Neutrophil (primary cell): ENCODE results near the gene PKP3.

ENCODE experiments used
- H3K27ac ChIP-seq: fragments of 200-600 bp; sonication (generic); 2 replicates; pipeline ENCODE4 v1.5.1; 2016; ENCODE audit warnings: mild to moderate bottlenecking, moderate library complexity
- H3K27me3 ChIP-seq: fragments of 200-600 bp; sonication (generic); 2 replicates; pipeline ENCODE4 v1.6.0; 2016; ENCODE audit warnings: mild to moderate bottlenecking
- H3K36me3 ChIP-seq: fragments of 200-600 bp; sonication (generic); 2 replicates; pipeline ENCODE4 v1.5.1; 2017
- H3K4me1 ChIP-seq, 2 experiments: fragments of 200-600 bp in 1 of 2; sonication (generic) in 1 of 2; 1 replicate in 1 of 2; 2 replicates in 1 of 2; pipeline versions ENCODE4 v1.5.1 to v1.6.1; 2013 to 2016; ENCODE audit warnings: low read depth in 1 of 2, low read length in 1 of 2, mild to moderate bottlenecking in 1 of 2, moderate library complexity in 1 of 2; ENCODE audit not compliant: control insufficient read depth in 1 of 2, insufficient read depth in 1 of 2
- H3K4me3 ChIP-seq, 2 experiments: fragments of 200-600 bp in 1 of 2; sonication (generic) in 1 of 2; 1 replicate in 1 of 2; 2 replicates in 1 of 2; pipeline ENCODE4 v1.5.1; 2013 to 2016; ENCODE audit warnings: low read depth in 1 of 2, low read length in 1 of 2, mild to moderate bottlenecking in 1 of 2, moderate library complexity in 1 of 2
- H3K9me3 ChIP-seq: fragments of 200-600 bp; sonication (generic); 2 replicates; pipeline ENCODE4 v1.5.1; 2016
- CTCF ChIP-seq: fragments of 200-600 bp; sonication (generic); IDR thresholded peaks from 2 replicates; pipeline ENCODE4 v1.5.1; 2016; ENCODE audit warnings: antibody characterized with exemption

The PKP3 gene

GRCh38 chr11:443542-444199 is 49.7 kb downstream of the PKP3 start:
- H3K36me3 ChIP-seq = no peaks in the 10 kb centered on the region
- no peak overlapping the region for H3K4me3 ChIP-seq
- H3K27ac ChIP-seq = no peak overlapping the region
- H3K27me3 ChIP-seq = peaks cover 66% of the 10 kb centered on the region
- no peak for TF ChIP-seq CTCF
- peaks cover 5 to 11% of the 10 kb centered on the region in 2 experiments for H3K4me1 ChIP-seq
- no peaks in the 10 kb centered on the region for H3K9me3 ChIP-seq

DNA sequence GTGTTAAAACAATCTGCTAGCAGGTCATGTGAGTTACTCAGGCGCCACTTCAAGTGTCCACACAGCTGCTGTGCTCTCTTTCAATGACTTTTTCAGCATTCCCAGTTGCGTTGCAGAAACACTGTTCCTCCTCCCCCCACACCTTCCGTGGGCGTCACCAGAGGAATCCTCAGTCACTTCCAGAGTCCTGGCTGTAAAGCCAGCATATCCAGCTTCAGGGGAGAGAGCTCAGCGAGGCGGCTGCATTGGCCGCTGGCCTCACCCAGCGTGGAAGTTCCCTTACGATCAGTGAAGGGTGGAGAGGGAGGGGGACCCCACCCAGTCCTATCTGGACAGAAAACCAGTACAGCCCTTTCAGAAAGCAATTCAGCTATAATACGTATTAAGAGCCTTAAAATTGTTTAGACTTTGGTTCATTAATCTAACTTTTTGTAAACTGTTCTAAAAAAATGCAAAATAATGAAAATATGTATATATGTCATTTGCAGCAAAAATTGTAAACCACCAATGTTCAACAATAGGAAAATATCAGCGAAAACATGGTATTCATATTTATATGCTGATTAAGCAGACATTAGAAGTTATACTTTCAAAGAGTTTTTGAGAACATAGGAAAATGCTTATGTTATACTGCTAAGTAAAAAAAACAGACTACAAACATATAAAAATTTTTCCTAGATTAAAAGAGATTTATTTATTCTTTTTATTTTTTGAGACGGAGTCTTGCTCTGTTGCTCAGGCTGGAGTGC is 50.6 kb downstream of the PKP3 start:
- TF ChIP-seq CTCF = no peak
- Histone ChIP-seq H3K27ac (no peak overlapping the region), H3K4me1 (peaks cover 14 to 18% of the 10 kb centered on the region in 2 experiments), H3K27me3 (peaks cover 66% of the 10 kb centered on the region), H3K4me3 (no peak overlapping the region), H3K36me3 (no peaks in the 10 kb centered on the region), H3K9me3 (no peaks in the 10 kb centered on the region)

GRCh38 chr11:445765-446588 is 52.0 kb downstream of the PKP3 start:
- Histone ChIP-seq H3K27ac (no peak overlapping the region), H3K4me1 (peaks cover 24 to 28% of the 10 kb centered on the region in 2 experiments)

GRCh38 chr11:446891-447290 is 52.9 kb downstream of the PKP3 start:
- Histone ChIP-seq H3K27ac (no peak overlapping the region), H3K4me1 (peaks cover 28 to 34% of the 10 kb centered on the region in 2 experiments), H3K27me3 (peaks cover 64% of the 10 kb centered on the region), H3K4me3 (no peak overlapping the region), H3K36me3 (no peaks in the 10 kb centered on the region), H3K9me3 (no peaks in the 10 kb centered on the region)
- TF ChIP-seq CTCF = no peak

More at GRCh38 chr11:445765-446588, 52.0 kb downstream of the PKP3 start:
- H3K4me3 ChIP-seq = no peak overlapping the region
- no peaks in the 10 kb centered on the region for H3K9me3 ChIP-seq
- no peaks in the 10 kb centered on the region for H3K36me3 ChIP-seq
- peaks cover 66% of the 10 kb centered on the region for H3K27me3 ChIP-seq
- TF ChIP-seq CTCF = no peak

DNA sequence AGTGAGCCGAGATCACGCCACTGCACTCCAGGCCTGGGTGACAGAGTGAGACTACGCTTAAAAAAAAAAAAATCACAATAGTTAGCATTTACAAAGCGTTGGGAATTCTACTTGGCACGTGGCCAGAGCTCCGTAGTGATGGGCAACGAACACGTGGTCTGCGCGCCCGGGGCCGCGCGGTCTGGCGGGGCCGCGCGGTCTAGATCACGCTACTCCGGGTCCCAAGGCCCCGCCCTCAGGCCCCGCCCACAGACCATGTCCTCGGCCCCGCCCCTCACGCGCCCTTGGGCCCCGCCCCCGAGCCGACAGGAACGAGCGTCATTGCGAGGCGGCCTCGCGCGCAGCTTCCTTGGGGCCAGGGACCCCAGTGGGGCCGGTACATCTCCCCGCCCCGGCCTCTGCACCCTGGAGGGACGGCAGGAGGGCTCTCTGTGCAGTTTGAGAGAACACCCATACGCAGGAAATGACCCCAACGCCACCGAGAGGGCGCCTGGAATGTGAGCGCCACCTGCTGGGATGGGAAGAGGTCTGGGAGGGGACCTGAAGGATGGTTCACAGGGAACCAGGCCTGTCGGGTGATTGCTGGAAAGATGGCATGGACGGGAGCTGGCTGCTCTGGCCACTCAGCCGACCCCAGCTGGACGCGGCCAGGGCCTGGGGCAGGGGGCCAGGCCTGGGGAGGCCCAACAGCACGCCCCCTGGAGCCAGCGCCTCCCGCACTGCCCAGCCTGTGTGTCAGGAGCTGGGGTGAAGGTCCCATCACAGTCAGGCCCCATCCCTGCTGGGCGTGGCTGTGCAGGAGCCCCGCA is 54.1 kb downstream of the PKP3 start:
- no peaks in the 10 kb centered on the region for H3K9me3 ChIP-seq
- peaks cover 28 to 34% of the 10 kb centered on the region in 2 experiments for H3K4me1 ChIP-seq
- peaks cover 3% of the 10 kb centered on the region for H3K36me3 ChIP-seq
- H3K27me3 ChIP-seq = peaks cover 52% of the 10 kb centered on the region
- peak; percentile 76 for TF ChIP-seq CTCF
- H3K4me3 ChIP-seq = peak overlapping the region; percentile 70 to 91
- H3K27ac ChIP-seq = peak overlapping the region; percentile 90
